Neural progenitor cell (in vitro differentiated cells): ENCODE measurements around the gene XRCC3. TPM values are rescaled to one million over a fixed set of nuclear protein-coding genes. Genes with fewer than 3 reads are reported as not detected.

Experiments used
- DNase-seq: peaks from one replicate; pipeline ENCODE4 v3.0.0-alpha.2; 2016; ENCODE audit warnings: low spot score
- H2AFZ ChIP-seq: fragments of 200-600 bp; sonication (generic); replicated peaks from 2 replicates; pipeline ENCODE4 v1.6.1; 2016; ENCODE audit warnings: antibody characterized with exemption
- H3F3A ChIP-seq: fragments of 200-600 bp; sonication (generic); 2 replicates; pipeline ENCODE4 v1.6.1; 2016; ENCODE audit warnings: antibody characterized with exemption, low read depth
- H3K27ac ChIP-seq: fragments of 200-600 bp; sonication (generic); 2 replicates; pipeline ENCODE4 v1.5.1; 2016; ENCODE audit warnings: mild to moderate bottlenecking
- H3K27me3 ChIP-seq: fragments of 200-600 bp; sonication (generic); 2 replicates; pipeline ENCODE4 v1.6.1; 2016; ENCODE audit warnings: mild to moderate bottlenecking, moderate library complexity
- H3K36me3 ChIP-seq: fragments of 200-600 bp; sonication (generic); 2 replicates; pipeline ENCODE4 v1.5.1; 2016
- H3K4me1 ChIP-seq: fragments of 200-600 bp; sonication (generic); 2 replicates; pipeline ENCODE4 v1.6.1; 2016; ENCODE audit warnings: mixed run types
- H3K4me2 ChIP-seq: fragments of 200-600 bp; sonication (generic); 2 replicates; pipeline ENCODE4 v1.6.1; 2016
- H3K4me3 ChIP-seq: fragments of 200-600 bp; sonication (generic); 2 replicates; pipeline ENCODE4 v1.5.1; 2016
- H3K79me2 ChIP-seq: fragments of 200-600 bp; sonication (generic); 2 replicates; pipeline ENCODE4 v1.6.1; 2016; ENCODE audit warnings: low read depth
- H3K9ac ChIP-seq: fragments of 200-600 bp; sonication (generic); 2 replicates; pipeline ENCODE4 v1.6.1; 2016
- H3K9me3 ChIP-seq: fragments of 200-600 bp; sonication (generic); 2 replicates; pipeline ENCODE4 v1.5.1; 2016; ENCODE audit warnings: low read depth
- H4K20me1 ChIP-seq: fragments of 200-600 bp; sonication (generic); 2 replicates; pipeline ENCODE4 v1.6.1; 2016; ENCODE audit warnings: low read depth
- H3K27ac Mint-ChIP-seq: 3 replicates; pipeline ENCODE4 v1.8.0; 2021; ENCODE audit warnings: mixed read lengths
- H3K27me3 Mint-ChIP-seq: 2 replicates; pipeline ENCODE4 v1.8.0; 2022; ENCODE audit warnings: low read depth, mild to moderate bottlenecking, inconsistent platforms, moderate library complexity, mixed read lengths; ENCODE audit not compliant: insufficient read depth
- H3K36me3 Mint-ChIP-seq: 3 replicates; pipeline ENCODE4 v1.8.0; 2021; ENCODE audit warnings: mixed read lengths
- H3K4me1 Mint-ChIP-seq: 3 replicates; pipeline ENCODE4 v1.8.0; 2021; ENCODE audit warnings: mixed read lengths
- H3K4me3 Mint-ChIP-seq: 3 replicates; pipeline ENCODE4 v1.8.0; 2021; ENCODE audit warnings: mild to moderate bottlenecking, moderate library complexity, mixed read lengths
- H3K9me3 Mint-ChIP-seq: 3 replicates; pipeline ENCODE4 v1.8.0; 2020; ENCODE audit warnings: mixed read lengths
- CTCF ChIP-seq: fragments of 200-600 bp; sonication (generic); IDR thresholded peaks from 2 replicates; pipeline ENCODE4 v1.5.1; 2017; ENCODE audit warnings: antibody characterized with exemption, mild to moderate bottlenecking
- EZH2 ChIP-seq: fragments of 200-600 bp; sonication (generic); IDR thresholded peaks from 2 replicates; pipeline ENCODE4 v1.6.1; 2017; ENCODE audit warnings: antibody characterized with exemption, mild to moderate bottlenecking, moderate library complexity
- EZH2phosphoT487 ChIP-seq: fragments of 200-600 bp; sonication (generic); IDR thresholded peaks from 2 replicates; pipeline ENCODE4 v1.6.1; 2017; ENCODE audit warnings: antibody characterized with exemption
- total RNA-seq: library from RNA; depleted of rRNA; stranded (reverse); fragments of >200 nt; gene quantifications from 2 replicates; pipeline ENCODE4 v1.2.3, GENCODE V29; 2015; ENCODE audit warnings: low replicate concordance

XRCC3 gene
- total RNA-seq, 1 donor from 2014 or later = 59.7 TPM

GRCh38 chr14:103652806-103653205 lies 62.4 kb downstream of the XRCC3 start:
- Mint-ChIP-seq H3K27me3 (no peaks in the 10 kb centered on the region), H3K27ac (peak overlapping the region; percentile 7), H3K4me3 (no peak overlapping the region), H3K4me1 (peaks cover 23% of the 10 kb centered on the region), H3K36me3 (peaks cover 22% of the 10 kb centered on the region), H3K9me3 (no peaks in the 10 kb centered on the region)
- no peak for DNase-seq
- no peak overlapping the region for H3K4me3 ChIP-seq
- H3K4me1 ChIP-seq = no peaks in the 10 kb centered on the region
- no peak overlapping the region for H2AFZ ChIP-seq
- no peaks in the 10 kb centered on the region for H3K9me3 ChIP-seq
- H3K79me2 ChIP-seq = peaks cover 81% of the 10 kb centered on the region
- no peaks in the 10 kb centered on the region for H3K27me3 ChIP-seq
- peak overlapping the region; percentile 35 for H3K27ac ChIP-seq
- TF ChIP-seq EZH2 = no peak
- no peak for TF ChIP-seq EZH2phosphoT487
- no peak for TF ChIP-seq CTCF
- H4K20me1 ChIP-seq = peaks cover 64% of the 10 kb centered on the region
- no peak overlapping the region for H3K4me2 ChIP-seq
- H3F3A ChIP-seq = no peaks in the 10 kb centered on the region
- H3K9ac ChIP-seq = no peak overlapping the region
- no peaks in the 10 kb centered on the region for H3K36me3 ChIP-seq

DNA sequence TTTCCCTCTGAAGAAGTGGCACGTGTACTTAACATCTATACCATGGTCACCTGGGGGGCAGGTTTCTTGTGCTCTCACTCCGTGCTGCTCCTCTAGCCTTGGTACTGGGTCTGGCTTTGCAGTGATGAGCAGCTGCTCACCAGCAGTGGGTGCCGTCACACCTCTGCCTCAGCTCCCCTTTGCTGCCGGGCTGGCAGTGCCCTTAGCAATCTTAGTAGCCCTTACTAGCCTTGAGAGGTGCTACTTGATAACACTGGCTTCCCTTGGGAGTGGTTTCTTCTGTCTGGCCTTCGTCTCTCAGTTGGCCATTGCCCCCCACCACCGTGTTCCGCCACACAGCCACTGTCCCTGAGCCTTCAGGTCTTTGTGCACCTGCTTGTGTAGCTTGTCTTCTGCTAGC lies 63.7 kb downstream of the XRCC3 start:
- peak overlapping the region; percentile 22 for H3K9ac ChIP-seq
- H3K9me3 ChIP-seq = no peaks in the 10 kb centered on the region
- H3K4me3 Mint-ChIP-seq = peak overlapping the region; percentile 50
- H3K36me3 Mint-ChIP-seq = peaks cover 17% of the 10 kb centered on the region
- H3K79me2 ChIP-seq = peaks cover 89% of the 10 kb centered on the region
- TF ChIP-seq EZH2 = no peak
- TF ChIP-seq CTCF = no peak
- no peak for TF ChIP-seq EZH2phosphoT487
- H3K27me3 ChIP-seq = no peaks in the 10 kb centered on the region
- no peak overlapping the region for H3K4me2 ChIP-seq
- no peak overlapping the region for H3K4me3 ChIP-seq
- no peaks in the 10 kb centered on the region for H3K27me3 Mint-ChIP-seq
- H3K4me1 ChIP-seq = no peaks in the 10 kb centered on the region
- no peaks in the 10 kb centered on the region for H3K36me3 ChIP-seq
- no peak overlapping the region for H2AFZ ChIP-seq
- H3K27ac ChIP-seq = no peak overlapping the region
- peaks cover 73% of the 10 kb centered on the region for H4K20me1 ChIP-seq
- no peak overlapping the region for H3K27ac Mint-ChIP-seq
- DNase-seq = no peak
- no peaks in the 10 kb centered on the region for H3F3A ChIP-seq
- no peaks in the 10 kb centered on the region for H3K9me3 Mint-ChIP-seq
- H3K4me1 Mint-ChIP-seq = peaks cover 23% of the 10 kb centered on the region

DNA sequence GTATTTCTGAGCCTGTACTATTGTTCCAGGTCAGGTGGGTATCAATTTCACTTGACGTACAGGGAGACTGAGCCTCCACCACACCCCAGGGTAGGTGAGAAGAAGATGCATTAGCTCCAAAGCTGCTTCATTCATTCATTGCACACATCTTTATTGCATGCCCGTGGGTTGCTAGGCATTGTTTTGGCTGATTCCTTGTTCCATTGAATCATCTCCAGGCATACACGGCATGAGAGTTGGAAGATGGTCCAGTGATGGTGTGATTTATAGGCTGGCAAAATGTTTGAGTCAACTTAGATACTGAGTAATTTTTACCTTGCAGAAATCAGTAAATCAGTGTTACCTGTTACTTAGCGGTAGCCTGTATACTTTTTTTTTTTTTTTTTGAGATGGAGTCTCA lies 65.0 kb downstream of the XRCC3 start:
- no peaks in the 10 kb centered on the region for H3K4me1 ChIP-seq
- H3F3A ChIP-seq = no peaks in the 10 kb centered on the region
- no peak overlapping the region for H3K9ac ChIP-seq
- peaks cover 99% of the 10 kb centered on the region for H3K79me2 ChIP-seq
- Mint-ChIP-seq H3K27me3 (peaks cover 2% of the 10 kb centered on the region), H3K4me1 (peaks cover 23% of the 10 kb centered on the region), H3K9me3 (no peaks in the 10 kb centered on the region), H3K27ac (no peak overlapping the region), H3K4me3 (no peak overlapping the region), H3K36me3 (peaks cover 9% of the 10 kb centered on the region)
- no peaks in the 10 kb centered on the region for H3K9me3 ChIP-seq
- H3K4me3 ChIP-seq = no peak overlapping the region
- H3K27ac ChIP-seq = no peak overlapping the region
- no peak overlapping the region for H3K4me2 ChIP-seq
- no peak overlapping the region for H2AFZ ChIP-seq
- peaks cover 84% of the 10 kb centered on the region for H4K20me1 ChIP-seq
- H3K36me3 ChIP-seq = no peaks in the 10 kb centered on the region
- DNase-seq = no peak
- no peaks in the 10 kb centered on the region for H3K27me3 ChIP-seq
- TF ChIP-seq EZH2phosphoT487 = no peak
- TF ChIP-seq CTCF = no peak
- TF ChIP-seq EZH2 = no peak

DNA sequence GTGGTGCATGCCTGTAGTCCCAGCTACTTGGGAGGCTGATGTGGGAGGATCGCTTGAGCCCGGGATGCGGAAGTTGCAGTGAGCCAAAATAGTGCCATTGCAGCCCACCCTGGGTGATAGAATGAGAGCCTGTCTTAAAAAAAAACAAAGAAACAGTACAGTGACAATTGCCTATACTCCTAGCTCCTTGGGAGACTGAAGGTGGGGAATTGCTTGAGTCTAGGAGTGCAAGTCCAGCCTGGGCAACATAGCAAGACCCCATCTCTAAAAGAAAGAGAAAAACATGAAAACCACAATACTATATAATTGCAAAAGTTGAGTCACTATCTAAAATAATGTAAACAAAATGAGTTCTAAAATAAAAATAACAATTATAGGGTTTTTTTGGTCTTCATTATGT lies 66.2 kb downstream of the XRCC3 start:
- no peak for TF ChIP-seq CTCF
- no peak for TF ChIP-seq EZH2phosphoT487
- no peak for TF ChIP-seq EZH2
- Histone ChIP-seq H2AFZ (no peak overlapping the region), H3K4me2 (no peak overlapping the region), H3K9ac (no peak overlapping the region), H3K79me2 (peaks cover 100% of the 10 kb centered on the region), H3F3A (no peaks in the 10 kb centered on the region), H3K4me3 (no peak overlapping the region), H3K9me3 (no peaks in the 10 kb centered on the region), H3K36me3 (no peaks in the 10 kb centered on the region), H4K20me1 (peaks cover 85% of the 10 kb centered on the region), H3K27ac (no peak overlapping the region), H3K27me3 (no peaks in the 10 kb centered on the region), H3K4me1 (no peaks in the 10 kb centered on the region)
- Mint-ChIP-seq H3K27me3 (peaks cover 2% of the 10 kb centered on the region), H3K4me1 (peaks cover 21% of the 10 kb centered on the region), H3K27ac (no peak overlapping the region), H3K36me3 (peaks cover 8% of the 10 kb centered on the region), H3K9me3 (no peaks in the 10 kb centered on the region), H3K4me3 (no peak overlapping the region)
- DNase-seq = no peak
